Adrenal gland (tissue), 5 donors: Measurements from ENCODE around the gene VIT.

Source experiments
- POLR2A ChIP-seq, 2 donors: fragments of 450-650 bp; IDR thresholded peaks; one replicate each; pipeline ENCODE4 v1.6.1; 2017; ENCODE audit warnings: antibody characterized with exemption in 2 of 2, mild to moderate bottlenecking in 2 of 2, moderate library complexity in 1 of 2
- TF ChIP-seq, protein P1 (sequence below), 6 experiments: fragments of 450-650 bp in 4 of 6; fragments of 200-600 bp in 2 of 6; sonication (generic) in 1 of 6; IDR thresholded peaks; 1 replicate in 5 of 6; 2 replicates in 1 of 6; pipeline versions ENCODE4 v1.5.1 to v1.8.0; 2016 to 2021; ENCODE audit warnings: antibody characterized with exemption in 6 of 6, mild to moderate bottlenecking in 2 of 6, moderate library complexity in 1 of 6
- donor health status: DM: no; HTN: no; CAD: no.

DNA sequence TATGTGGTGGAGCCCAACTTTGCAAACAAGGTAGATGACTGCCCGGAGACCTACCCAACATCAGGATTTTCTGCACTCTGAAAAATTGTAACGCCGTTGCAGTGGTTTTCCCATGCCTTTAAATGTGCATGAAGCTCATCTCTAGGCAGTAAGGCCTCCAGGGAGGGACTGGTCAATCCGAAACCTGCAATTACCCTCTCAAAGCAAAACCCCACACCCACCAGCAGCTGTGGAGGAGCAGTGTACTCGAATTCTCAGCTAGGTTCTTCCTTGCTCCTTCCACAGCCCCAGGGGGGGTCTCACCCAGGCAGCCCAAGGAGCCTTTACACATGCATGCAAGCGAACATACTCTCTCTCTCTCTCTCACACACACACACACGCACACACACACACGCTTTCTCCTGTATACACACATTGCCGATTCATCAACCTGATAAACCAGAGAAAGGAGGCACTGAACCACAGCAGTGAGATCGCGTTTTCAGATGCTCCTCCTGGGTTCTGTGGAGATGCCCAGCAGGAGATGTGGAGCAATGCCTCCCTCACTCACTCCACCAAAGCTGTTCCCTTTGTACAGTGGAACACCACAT lies 109.2 kb downstream of the VIT start:
- TF ChIP-seq, protein P1, sequence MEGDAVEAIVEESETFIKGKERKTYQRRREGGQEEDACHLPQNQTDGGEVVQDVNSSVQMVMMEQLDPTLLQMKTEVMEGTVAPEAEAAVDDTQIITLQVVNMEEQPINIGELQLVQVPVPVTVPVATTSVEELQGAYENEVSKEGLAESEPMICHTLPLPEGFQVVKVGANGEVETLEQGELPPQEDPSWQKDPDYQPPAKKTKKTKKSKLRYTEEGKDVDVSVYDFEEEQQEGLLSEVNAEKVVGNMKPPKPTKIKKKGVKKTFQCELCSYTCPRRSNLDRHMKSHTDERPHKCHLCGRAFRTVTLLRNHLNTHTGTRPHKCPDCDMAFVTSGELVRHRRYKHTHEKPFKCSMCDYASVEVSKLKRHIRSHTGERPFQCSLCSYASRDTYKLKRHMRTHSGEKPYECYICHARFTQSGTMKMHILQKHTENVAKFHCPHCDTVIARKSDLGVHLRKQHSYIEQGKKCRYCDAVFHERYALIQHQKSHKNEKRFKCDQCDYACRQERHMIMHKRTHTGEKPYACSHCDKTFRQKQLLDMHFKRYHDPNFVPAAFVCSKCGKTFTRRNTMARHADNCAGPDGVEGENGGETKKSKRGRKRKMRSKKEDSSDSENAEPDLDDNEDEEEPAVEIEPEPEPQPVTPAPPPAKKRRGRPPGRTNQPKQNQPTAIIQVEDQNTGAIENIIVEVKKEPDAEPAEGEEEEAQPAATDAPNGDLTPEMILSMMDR (IDR thresholded peaks at IDR 0.05) = no peak
- no peak for TF ChIP-seq POLR2A (IDR thresholded peaks at IDR 0.05)
